NCI-H1105 (cell line): ENCODE results near the gene UTF1.
A peak's percentile ranks its signal among the peaks of the same experiment; 100 is the strongest.

Experiments used
- DNase-seq: peaks from one replicate; lab custom pipeline; 2025; lab: John Stamatoyannopoulos, UW

Gene UTF1

GRCh38 chr10:133247681-133248333 is 17.8 kb downstream of the UTF1 start:
- DNase-seq, result no peak

- no peak for DNase-seq
These were observed 18.3 kb downstream of the UTF1 start for GRCh38 chr10:133248334-133248715.

GRCh38 chr10:133249094-133249780 is 19.2 kb downstream of the UTF1 start:
- DNase-seq, result no peak

GRCh38 chr10:133249975-133250754 is 20.1 kb downstream of the UTF1 start:
- no peak for DNase-seq

GRCh38 chr10:133251388-133252222 is 21.6 kb downstream of the UTF1 start:
- DNase-seq, result no peak

GRCh38 chr10:133252223-133252552 is 22.2 kb downstream of the UTF1 start:
- no peak for DNase-seq

GRCh38 chr10:133253361-133253955 is 23.4 kb downstream of the UTF1 start:
- no peak for DNase-seq

- DNase-seq, result no peak
These were observed 24.6 kb downstream of the UTF1 start for GRCh38 chr10:133254421-133255120.

- no peak for DNase-seq
These were observed 25.3 kb downstream of the UTF1 start for GRCh38 chr10:133255323-133255722.

- no peak for DNase-seq
These were observed 27.6 kb downstream of the UTF1 start for GRCh38 chr10:133257489-133258065.

GRCh38 chr10:133258066-133258817 is 28.2 kb downstream of the UTF1 start:
- DNase-seq, result no peak

- no peak for DNase-seq
These were observed 29.0 kb downstream of the UTF1 start for GRCh38 chr10:133258818-133259601.

- no peak for DNase-seq
These were observed 29.6 kb downstream of the UTF1 start for GRCh38 chr10:133259602-133259989.

- DNase-seq, result peak; percentile 23
These were observed 31.1 kb downstream of the UTF1 start for GRCh38 chr10:133260895-133261725.

GRCh38 chr10:133261726-133262325 is 31.8 kb downstream of the UTF1 start:
- DNase-seq, result peak; percentile 31

GRCh38 chr10:133262696-133263095 is 32.7 kb downstream of the UTF1 start:
- no peak for DNase-seq

- DNase-seq, result no peak
These were observed 33.7 kb downstream of the UTF1 start for GRCh38 chr10:133263674-133264073.

- DNase-seq, result no peak
These were observed 34.4 kb downstream of the UTF1 start for GRCh38 chr10:133264461-133264860.
